H4 (cell line): ENCODE measurements around the gene IL36B. TPM values are rescaled to one million over a fixed set of nuclear protein-coding genes. Genes with fewer than 3 reads are reported as not detected.

ENCODE experiments used
- DNase-seq: peaks from one replicate; pipeline ENCODE4 v3.0.0-alpha.2; 2015; ENCODE audit warnings: low spot score
- total RNA-seq: library from RNA; depleted of rRNA; stranded (reverse); fragments of >200 nt; shearing (Covaris generic); gene quantifications from 2 replicates; pipeline ENCODE4 v1.2.3, GENCODE V29; 2014

IL36B gene
- total RNA-seq, 1 experiment from 2014 or later: not detected

DNA sequence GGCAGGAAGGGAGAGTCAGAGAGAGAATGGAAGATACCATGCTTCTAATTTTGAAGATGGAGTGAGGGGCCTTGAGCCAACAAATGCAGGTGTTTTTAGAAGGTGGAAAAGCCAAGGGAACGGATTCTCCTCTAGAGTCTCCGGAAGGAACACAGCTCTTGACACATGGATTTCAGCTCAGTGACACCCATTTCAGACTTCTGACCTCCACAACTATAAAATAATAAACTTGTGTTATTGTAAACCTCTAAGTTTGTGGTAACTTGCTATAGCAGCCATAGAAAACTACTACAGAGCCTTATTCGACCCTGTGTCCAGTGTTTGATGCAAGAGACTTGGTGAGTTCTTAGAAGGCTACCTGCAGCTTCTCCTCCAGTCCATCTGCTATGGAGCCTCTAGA, 22.9 kb upstream of the IL36B start:
- DNase-seq: no peak

DNA sequence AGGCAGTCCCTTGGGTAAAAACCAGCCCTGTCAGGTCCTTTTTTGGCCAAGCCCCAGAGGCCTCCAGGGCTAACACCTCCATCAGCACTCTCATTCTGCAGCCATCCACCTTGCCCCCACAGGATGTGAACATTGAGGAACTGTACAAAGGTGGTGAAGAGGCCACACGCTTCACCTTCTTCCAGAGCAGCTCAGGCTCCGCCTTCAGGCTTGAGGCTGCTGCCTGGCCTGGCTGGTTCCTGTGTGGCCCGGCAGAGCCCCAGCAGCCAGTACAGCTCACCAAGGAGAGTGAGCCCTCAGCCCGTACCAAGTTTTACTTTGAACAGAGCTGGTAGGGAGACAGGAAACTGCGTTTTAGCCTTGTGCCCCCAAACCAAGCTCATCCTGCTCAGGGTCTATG, 22.4 kb upstream of the IL36B start:
- no peak for DNase-seq

DNA sequence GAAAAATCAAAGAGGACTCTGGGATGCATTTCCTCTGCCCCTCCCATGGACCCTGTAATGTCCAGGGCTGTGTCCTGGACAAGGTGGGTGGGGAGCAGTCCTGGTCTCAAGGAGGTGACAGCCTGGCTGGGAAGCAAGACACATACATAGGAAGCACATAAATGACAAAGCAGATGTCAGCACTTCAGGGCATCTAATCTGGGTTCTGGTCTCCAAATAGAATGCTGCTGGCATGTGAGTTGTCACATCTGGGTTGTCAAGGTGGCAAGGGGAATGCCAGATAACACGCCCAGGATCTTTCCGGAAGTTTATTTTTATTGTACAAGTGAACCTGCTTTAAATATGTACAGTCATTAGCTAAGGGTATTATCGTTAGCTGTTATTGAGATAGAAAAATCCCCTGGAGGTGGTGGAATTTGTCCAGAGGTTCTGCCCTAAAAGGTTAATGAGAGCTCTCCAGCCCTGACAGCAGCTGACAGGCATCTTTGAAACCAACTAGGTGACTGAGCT, 20.7 kb upstream of the IL36B start:
- DNase-seq: no peak

DNA sequence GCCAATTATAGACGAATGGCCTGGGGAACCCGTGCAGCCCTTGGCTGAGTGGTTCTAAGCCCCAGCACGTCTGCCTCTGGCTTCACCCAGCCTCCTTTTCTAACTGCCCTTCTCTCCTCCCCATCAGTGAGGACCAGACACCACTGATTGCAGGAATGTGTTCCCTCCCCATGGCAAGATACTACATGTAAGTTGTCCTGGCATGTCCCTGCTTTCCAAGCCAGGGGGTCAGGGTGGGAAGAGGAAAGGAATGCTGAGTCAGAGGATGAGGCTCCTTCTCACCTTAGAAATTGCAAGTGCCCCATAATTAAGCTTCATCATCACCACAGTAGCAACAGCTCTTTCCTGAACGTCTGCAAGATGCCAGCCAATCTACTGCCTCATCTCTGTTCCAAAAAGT, 19.9 kb upstream of the IL36B start:
- DNase-seq: no peak

DNA sequence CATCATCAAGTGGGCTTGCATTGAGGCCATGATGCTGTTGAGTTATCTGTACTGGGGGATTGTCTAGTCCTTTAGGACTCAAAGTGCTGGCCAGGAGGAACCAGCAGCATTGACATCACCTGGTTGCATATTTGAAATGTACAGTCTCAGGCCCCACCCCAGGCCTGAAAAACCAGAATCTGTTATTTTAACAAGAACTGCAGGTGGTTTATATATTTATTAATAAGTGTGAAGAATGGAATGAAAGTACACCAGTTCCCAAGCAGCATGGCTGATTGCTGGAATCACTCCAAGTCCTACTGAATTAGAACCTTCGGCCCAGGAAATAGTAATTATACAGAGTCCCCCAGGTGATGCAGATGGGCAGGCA, 17.9 kb upstream of the IL36B start:
- no peak for DNase-seq

DNA sequence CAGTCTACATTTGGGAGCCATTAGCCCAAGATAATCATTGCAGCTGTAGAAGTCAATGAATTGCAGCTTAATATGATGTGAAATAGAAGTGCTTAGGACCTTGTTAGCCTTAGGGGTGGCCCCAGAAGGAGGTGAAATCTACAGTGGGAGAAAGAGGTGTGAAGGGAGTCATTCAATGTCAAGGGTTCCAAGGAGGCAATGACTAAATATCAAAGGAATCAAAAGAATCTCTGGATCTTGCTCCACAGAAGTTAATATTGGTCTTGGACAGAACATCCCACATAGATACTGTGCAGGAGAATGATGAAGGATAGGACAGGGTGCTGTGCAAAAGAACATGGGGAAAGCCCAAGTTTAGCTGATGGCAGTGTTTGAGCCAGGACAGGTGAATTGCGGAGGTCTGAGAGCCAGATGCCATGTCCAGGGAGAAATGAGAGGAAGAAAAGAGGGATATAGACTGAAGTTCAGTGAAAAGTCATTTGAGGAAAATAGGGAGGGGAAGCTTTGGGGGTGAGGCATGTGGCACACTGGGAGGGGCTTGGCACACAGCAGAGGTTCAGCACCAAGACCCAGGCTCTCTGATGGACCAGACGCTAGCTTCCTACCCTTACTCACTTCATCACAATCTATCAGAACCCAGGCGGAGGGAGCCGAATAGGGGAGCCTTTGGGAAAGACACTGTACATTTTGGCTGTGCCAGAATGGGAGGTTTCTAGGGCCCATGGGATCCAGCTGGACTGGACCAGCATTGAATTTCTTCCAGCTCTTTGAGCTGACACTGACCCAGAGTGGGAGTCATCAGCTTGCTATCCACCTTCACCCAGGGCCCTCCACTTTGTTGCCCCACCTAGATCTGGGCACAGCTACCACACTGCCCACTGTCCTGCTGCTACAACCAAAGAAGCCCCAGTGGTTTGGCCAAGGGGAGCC, 17.3 kb upstream of the IL36B start:
- no peak for DNase-seq

DNA sequence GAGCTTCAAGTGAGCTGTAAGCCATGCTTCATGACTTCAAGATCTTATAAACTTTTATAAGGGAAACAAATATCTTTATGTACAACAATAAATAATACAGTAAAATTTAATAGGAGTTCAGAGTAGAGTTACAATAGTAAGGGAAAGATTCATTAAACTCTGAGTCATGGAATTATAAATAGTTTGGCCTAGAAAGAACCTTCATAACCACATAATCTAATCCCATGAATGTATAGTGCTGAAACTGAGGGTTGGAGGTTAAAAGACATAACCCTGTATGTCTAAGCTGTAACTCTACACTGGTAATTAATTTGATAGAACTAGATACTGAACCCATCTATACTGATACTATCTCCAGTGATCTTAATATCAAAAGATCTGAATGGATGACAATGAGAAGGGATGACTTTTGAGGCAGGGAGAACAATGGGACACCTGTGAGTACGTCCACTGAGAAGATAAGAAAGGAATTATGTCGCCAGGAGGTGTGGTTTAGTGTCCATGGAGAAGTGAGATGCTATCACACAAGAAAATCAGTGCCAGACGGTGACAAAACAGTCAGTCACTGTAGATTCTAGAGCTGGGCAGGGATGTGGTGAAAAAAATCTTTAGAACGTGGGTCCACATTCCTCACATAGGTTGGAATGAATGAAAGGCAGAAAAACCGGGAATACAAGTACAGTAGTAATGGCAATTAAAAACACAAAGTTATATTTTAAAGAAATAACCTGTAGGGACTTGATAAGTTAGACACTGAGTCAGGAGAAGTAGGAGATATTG, 16.2 kb upstream of the IL36B start:
- no peak for DNase-seq

DNA sequence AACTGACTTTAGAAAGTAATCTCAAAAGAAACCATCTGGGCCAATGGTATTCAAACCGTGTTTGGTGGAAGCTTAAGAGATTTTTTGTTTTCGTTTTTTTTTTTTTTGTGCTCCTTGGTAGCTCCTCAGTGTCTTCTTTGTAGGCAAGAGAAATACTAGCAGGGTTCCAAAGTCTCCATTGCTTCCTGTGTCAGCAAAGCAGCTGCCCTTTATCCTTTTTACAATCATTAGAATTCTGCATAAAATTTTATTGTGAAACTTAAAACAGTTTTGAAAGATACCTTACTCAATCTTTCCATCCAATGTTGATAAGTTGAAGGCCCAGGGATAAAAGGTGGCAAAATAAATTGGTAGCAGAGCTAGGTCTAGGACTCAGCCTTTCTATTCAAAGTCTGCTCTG, 15.6 kb upstream of the IL36B start:
- no peak for DNase-seq

DNA sequence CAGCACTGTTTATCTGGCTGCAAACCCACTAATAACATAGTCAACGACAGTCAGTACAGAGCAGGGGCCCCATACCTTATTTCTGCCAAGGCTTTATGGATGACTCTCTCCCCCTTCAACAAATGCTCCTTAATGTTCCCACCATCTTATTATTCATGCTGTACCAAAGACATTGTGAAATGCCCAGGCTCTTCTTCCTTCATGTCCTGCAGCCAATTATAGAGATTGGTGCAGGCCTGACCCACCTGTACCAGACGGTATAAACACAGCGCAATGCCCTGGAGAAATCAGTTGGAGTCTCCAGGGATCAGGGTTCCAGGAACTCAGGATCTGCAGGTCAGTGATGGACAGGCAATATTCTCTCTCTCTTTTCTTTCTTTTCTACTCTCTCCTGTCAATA, 15.0 kb upstream of the IL36B start, which contains the start of gene IL1F10:
Gene IL1F10, plus strand, starts transcription at position 290 of the 400 bp plus-strand sequence. CDS start 4,769 bp downstream, outside the sequence.
- no peak for DNase-seq

DNA sequence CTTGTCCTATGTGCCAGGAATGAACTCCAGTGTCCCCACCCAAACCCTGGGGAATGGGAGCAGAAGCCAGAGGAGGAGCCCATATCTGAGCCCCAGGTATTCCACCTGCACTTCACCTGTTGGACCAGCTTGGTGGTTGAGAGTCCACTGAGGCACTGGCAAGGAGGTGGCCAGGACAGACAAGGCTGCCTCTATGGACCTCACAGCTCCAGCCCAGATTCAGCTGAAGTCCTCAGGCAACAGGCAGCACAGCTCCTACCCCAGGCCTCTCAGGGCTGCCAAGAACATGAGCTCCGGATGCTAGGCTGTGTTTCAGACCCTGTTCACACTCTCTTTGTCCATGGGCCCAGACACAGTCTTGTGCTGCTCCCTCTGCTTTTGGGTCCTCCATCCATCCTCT, 12.2 kb upstream of the IL36B start:
- DNase-seq: no peak

DNA sequence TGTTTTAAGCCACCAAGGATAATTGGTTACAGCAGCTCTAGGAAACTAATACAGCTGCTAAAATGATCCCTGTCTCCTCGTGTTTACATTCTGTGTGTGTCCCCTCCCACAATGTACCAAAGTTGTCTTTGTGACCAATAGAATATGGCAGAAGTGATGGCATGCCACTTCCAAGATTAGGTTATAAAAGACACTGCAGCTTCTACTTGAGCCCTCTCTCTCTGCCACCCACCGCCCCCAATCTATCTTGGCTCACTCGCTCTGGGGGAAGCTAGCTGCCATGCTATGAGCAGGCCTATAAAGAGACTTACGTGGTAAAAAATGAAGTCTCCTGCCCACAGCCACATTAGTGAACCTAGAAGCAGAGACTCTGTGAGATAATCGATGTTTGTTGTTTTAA, 11.6 kb upstream of the IL36B start:
- no peak for DNase-seq

DNA sequence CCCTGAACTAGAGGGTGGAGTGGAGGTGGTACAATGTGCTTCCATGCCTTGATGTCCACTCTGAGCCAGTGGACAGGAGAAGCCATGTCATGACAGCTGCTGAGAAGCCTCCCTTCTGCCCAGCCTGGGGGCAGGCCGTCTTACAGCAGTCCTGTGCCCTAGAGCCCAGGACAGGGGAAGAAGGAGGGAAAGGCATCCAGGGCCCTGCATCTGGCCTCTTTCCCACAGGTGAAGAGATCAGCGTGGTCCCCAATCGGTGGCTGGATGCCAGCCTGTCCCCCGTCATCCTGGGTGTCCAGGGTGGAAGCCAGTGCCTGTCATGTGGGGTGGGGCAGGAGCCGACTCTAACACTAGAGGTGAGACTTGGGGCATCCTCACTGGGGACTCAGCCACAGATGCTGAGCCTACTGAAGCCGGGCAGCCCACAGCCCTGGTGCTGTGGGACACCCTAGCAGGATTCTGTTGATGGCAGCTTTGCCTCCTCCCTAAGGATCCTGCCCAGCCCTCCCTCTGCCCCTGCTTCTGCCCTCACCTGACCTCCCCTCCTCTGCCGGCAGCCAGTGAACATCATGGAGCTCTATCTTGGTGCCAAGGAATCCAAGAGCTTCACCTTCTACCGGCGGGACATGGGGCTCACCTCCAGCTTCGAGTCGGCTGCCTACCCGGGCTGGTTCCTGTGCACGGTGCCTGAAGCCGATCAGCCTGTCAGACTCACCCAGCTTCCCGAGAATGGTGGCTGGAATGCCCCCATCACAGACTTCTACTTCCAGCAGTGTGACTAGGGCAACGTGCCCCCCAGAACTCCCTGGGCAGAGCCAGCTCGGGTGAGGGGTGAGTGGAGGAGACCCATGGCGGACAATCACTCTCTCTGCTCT, 9.5 kb upstream of the IL36B start:
- no peak for DNase-seq

DNA sequence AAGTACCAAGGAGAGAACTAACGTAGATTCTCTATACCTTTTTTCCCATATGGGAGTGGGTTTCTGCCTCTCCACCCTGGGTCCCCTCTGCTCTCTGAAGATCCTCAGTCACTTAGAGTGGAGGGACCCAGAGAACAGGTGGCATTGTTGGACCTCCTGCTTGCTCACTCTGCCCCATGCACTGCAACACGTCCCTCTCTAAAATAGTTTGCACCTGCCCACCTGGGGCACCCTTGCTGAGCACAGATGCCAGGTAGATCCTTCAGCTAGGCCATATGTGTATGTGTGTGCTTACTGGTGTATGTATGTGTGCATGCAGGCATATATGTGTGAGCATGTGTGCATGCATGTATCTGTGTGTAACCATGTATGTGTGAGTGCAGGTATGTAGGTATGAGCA, 8.6 kb upstream of the IL36B start:
- no peak for DNase-seq

DNA sequence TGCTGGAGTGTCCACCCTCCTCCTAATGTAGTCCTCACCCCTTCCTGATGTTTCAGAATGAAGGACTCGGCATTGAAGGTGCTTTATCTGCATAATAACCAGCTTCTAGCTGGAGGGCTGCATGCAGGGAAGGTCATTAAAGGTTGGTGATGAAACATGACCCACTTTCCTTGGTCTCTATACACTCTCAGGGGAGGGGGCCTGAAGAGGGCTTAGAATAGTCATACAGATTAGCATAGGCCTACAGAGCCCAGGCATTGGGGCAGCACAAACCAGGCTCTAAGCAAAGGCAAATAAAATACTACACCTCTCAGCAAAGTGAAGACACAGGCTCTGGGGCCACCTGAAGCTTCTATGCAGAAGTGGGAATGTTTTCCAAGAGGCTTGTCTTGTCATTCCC, 8.1 kb upstream of the IL36B start:
- no peak for DNase-seq

DNA sequence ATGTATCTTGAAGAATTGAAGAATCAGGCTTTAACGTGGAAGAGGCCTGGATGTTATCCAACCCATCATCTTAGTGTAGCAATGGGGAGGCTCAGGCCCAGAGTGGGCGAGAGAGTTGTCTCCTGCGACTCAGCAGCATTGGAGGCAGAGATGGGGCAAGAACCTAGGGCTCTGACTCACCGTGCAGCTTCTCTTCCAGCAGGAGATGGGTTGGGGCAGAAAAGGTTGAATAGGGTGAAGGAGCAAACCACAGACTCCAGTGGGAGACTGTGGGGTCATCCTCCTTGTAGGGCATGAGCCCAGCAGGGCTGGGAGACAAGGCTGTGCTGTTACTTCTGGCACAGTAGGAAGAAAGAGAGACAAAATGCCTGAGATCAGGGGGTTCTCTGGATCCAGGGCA, 7.7 kb upstream of the IL36B start:
- no peak for DNase-seq

DNA sequence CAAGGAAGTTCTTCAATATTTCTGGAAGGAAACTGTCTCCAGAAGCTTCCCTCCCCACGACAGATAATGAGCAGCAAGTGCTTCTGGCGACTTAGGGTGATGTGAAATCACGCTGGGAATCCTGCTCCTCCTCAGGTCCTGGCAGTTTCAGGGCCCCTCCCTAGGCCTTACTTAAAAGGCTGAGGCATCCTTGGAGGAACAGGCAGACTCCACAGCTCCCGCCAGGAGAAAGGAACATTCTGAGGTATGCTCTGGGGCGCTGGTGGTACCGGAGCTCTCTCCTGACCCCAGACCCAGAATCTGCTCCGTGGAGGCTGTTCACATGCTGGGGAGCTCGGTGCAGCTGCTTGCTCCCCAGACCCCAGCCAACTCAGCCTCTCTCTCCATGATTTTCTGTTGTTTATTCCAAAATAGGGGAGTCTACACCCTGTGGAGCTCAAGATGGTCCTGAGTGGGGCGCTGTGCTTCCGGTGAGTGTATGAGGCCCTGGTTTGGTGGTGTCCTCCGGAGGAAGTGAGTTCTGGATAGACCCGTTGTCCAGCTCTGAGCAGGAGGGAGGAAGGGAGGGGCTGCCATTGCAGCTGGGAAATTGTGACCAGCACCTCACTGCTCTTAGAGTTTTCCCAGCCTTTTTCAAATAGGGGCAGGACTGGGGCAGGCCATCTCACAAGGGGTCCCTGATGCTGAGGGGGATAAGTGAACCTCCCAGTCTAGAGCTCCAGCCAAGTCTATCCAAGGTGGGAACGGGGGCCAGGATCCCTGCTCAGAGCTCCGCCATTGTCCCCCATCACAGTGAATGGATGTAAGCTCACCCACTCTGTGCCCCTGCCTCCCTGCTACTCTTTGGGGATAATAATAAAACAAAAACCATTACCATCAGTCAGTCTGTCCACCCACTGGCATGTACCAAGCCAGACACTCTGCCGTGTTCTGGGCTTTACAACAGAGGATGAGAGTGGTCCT, 6.6 kb upstream of the IL36B start, which contains the start of gene IL36RN:
Gene IL36RN, plus strand, starts transcription at position 201 of the 963 bp plus-strand sequence. Its CDS starts 241 bp downstream, at position 442.
- no peak for DNase-seq

DNA sequence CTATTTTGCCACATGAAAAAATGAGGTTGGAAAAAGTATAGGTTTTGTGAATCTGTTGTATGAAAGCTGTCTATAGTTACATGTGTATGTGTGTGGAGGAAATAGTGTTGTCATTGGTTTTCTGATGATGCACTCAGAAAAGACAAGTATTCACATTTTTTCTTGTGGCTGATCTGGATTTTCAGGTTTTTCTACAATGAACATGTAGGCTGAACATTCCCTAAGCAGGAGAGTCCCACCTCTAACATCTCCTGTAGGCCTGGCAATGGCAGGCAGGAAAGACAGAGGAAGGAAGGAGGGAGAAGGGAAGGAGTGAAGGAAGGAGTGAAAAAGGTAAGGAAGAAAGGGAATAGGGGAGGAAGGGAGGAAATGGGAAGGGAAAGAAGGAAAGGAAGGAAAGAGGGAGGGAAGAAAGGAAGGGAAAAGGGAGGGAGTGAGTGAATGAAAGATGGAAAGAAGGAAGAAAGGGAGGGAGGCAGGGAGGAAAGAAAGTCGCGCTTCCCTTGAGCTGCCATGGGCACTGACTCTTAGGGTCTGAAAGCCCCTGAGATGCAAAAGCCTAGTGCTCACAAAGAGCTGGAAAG, 5.8 kb upstream of the IL36B start:
- no peak for DNase-seq

DNA sequence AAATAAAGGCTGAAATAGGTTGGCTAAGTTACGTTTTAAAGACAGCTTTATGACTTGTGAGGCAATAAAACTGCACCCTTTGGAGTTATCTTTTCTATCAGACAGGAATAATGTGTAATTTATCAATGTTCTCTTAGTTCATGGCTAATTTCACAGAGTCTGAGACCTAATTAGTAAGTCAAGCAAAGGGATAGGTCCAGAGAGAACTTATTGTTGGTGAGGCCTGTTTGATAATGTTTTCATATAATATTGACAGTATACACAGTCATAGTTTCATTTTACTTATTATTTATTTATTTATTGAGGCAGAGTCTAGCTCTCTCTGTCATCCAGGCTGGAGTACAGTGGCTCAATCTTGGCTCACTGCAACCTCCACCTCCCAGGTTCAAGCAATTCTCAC, 4.5 kb upstream of the IL36B start:
- no peak for DNase-seq

DNA sequence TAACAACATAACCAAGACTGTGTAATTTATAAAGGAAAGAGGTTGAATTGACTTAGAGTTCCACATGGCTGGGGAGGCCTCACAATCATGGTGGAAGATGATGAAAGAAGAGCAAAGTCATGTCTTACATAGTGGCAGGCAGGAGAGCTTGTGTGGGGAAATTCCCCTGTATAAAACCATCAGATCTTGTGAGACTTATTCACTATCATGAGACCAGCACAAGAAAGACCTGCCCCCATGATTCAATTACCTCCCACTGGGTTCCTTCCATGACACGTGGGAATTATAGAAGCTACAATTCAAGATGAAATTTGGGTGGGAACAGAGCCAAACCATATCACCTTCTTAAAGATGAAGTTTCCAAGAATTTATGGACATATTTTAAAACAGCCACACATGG, 3.9 kb upstream of the IL36B start:
- no peak for DNase-seq

DNA sequence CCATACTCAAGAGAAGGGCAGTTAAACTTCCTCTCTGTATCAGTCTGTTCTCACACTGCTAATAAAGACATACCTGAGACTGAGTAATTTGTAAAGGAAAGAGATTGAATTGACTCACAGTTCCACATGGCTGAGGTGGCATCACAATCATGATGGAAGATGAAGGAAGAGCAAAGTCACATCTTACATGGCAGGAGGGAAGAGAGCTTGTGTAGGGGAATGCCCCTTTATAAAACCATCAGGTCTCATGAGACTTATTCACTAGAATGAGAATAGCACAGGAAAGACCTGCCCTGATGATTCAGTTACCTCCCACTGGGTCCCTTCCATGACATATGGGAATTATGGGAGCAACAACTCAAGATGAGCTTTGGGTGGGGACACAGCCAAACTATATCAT, 1.4 kb upstream of the IL36B start:
- DNase-seq: no peak
